ENCODE results near the gene RNASEH1.

Gene RNASEH1

GRCh38 chr2:3547915-3548314, 10.2 kb downstream of the RNASEH1 start:
- DNase-seq (ENCODE audit: low spot score): peak; percentile 22

GRCh38 chr2:3545788-3546478, 12.2 kb downstream of the RNASEH1 start:
- DNase-seq (ENCODE audit: low spot score): no peak

- DNase-seq (ENCODE audit: low spot score): no peak
Measured at GRCh38 chr2:3543023-3543683, 15.0 kb downstream of the RNASEH1 start.

GRCh38 chr2:3542107-3542506, 16.0 kb downstream of the RNASEH1 start:
- DNase-seq (ENCODE audit: low spot score): no peak

GRCh38 chr2:3539836-3540235, 18.3 kb downstream of the RNASEH1 start:
- DNase-seq (ENCODE audit: low spot score): no peak

GRCh38 chr2:3536682-3537632, 21.2 kb downstream of the RNASEH1 start:
- peak; percentile 66 for DNase-seq (ENCODE audit: low spot score)

GRCh38 chr2:3535794-3536681, 22.1 kb downstream of the RNASEH1 start:
- DNase-seq (ENCODE audit: low spot score): peak; percentile 93

- DNase-seq (ENCODE audit: low spot score): no peak
Measured at GRCh38 chr2:3535467-3535793, 22.7 kb downstream of the RNASEH1 start.

GRCh38 chr2:3534251-3534814, 23.8 kb downstream of the RNASEH1 start:
- no peak for DNase-seq (ENCODE audit: low spot score)

- DNase-seq (ENCODE audit: low spot score): no peak
Measured at GRCh38 chr2:3533836-3534235, 24.3 kb downstream of the RNASEH1 start.

- DNase-seq (ENCODE audit: low spot score): no peak
Measured at GRCh38 chr2:3532941-3533340, 25.2 kb downstream of the RNASEH1 start.

GRCh38 chr2:3529316-3530025, 28.7 kb downstream of the RNASEH1 start:
- DNase-seq (ENCODE audit: low spot score): no peak

- DNase-seq (ENCODE audit: low spot score): no peak
Measured at GRCh38 chr2:3527886-3528785, 30.0 kb downstream of the RNASEH1 start.

GRCh38 chr2:3526871-3527270, 31.3 kb downstream of the RNASEH1 start:
- DNase-seq (ENCODE audit: low spot score): no peak

- peak; percentile 44 for DNase-seq (ENCODE audit: low spot score)
Measured at GRCh38 chr2:3523551-3524041, 34.5 kb downstream of the RNASEH1 start.

GRCh38 chr2:3522961-3523421, 35.1 kb downstream of the RNASEH1 start:
- DNase-seq (ENCODE audit: low spot score): no peak

- DNase-seq (ENCODE audit: low spot score): no peak
Measured at GRCh38 chr2:3520591-3520990, 37.5 kb downstream of the RNASEH1 start.

- peak; percentile 82 for DNase-seq (ENCODE audit: low spot score)
Measured at GRCh38 chr2:3519255-3520205, 38.6 kb downstream of the RNASEH1 start, which contains the start of gene ADI1. ADI1 (minus strand) TSS chr2:3519531; CDS start chr2:3519487, 44 bp downstream.

All from kidney tubule cell (primary cell).